GM19023 (cell line): ENCODE measurements around the gene MVB12B.

ENCODE experiments used
- ATAC-seq: cut with Tn5 transposase; IDR thresholded peaks from one replicate; pipeline ENCODE4 v1.9.1; 2021; ENCODE audit warnings: mild to moderate bottlenecking, moderate library complexity; ENCODE audit not compliant: unreplicated experiment

Gene MVB12B

GRCh38 chr9:126486276-126486675, 159.6 kb downstream of the MVB12B start:
- ATAC-seq, result no peak

DNA sequence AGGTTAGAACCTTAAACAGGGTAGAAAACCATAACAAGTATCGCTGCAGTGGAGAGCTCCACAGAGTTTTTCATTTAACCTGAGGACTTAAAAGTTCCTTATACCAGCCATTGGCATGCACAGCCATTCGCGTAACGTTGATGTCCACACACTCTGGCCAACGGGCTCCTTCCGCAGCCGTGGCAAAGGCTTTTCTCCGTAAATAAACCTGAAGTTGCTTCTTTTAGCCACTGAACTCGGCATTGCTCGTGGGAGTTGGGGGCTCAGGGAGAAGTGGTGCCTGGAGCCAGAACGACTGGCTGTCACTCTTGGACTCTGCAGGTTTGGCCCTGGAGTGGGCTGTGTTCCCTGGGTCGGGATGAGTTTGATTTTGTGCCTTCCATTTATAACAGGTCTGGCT, 161.2 kb downstream of the MVB12B start:
- no peak for ATAC-seq

DNA sequence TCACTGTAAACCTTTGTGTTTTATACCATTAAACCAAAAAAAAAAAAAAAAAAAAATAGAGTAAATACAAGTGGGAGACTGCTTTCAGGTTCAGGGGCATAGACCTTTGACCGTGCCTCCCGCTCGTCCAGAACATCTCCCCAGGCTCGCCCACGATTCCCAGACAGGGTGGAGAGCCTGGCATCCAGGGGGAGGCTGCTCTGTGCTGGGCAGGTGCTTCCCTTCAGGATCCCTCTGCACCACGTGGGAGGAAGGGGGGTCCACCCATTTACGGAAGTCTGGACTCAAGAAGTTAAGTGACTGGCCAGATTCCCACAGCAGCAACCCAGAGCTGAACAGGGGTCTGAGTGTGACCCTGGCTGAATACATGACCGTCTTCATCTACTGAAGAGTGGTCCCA, 161.7 kb downstream of the MVB12B start:
- no peak for ATAC-seq

- no peak for ATAC-seq
These were observed 162.3 kb downstream of the MVB12B start for GRCh38 chr9:126488881-126489404.

GRCh38 chr9:126489581-126490213, 163.1 kb downstream of the MVB12B start:
- no peak for ATAC-seq

DNA sequence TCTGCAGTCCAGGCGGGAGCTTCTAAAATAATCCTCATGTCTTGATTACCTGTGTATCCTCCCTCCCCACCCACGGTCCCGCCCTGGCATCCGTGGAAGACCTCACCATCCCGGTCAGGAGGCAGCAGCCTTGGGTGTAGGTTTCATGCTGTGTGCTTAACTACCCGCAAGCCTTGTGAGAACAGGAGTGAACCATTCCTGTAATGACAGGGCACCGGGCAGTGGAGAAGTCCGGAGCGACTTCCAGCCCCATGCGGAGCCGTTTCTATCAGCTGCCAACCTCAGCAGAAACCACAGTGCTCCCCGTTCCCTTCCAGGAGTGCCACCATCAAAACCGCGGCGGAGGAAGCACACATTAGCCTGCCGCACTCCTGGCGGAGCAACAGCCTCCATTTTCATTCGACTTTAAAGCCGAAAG, 163.6 kb downstream of the MVB12B start:
- no peak for ATAC-seq

GRCh38 chr9:126490871-126491567, 164.4 kb downstream of the MVB12B start:
- ATAC-seq, result no peak

DNA sequence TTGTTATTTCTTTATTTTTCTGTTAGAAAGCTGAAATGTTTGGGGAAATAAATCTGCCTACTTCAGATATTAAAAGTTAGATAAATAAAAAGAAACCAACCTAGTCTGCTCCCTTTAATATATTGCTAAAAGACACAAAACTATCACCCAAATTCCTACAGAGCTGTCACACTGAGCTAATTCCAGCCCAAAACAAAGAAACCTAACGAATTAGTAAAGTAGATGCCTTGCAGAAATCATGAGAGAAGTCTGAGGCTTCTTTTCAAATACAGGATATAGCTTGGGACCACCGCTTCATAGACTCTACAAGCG, 164.9 kb downstream of the MVB12B start:
- no peak for ATAC-seq

GRCh38 chr9:126491949-126492348, 165.3 kb downstream of the MVB12B start:
- no peak for ATAC-seq

DNA sequence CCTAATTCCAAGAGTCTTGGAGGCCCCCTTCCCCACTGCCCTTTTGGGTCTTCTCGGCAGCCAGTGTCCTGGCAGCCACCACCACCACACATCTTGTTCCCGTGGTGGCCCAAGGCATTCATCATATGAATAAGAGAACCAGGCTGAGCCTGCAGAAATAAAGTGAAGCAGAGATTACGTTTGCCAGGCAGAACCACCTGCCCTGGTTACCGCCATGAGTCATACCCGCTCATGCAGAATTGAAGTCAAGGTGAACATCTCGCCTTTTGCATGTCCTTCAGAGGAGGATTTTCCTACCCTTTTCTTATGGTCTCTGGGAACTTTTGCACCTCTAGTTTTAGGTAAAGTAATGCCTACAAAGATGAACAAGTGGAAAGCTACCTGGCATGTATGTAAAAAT, 167.6 kb downstream of the MVB12B start:
- no peak for ATAC-seq

DNA sequence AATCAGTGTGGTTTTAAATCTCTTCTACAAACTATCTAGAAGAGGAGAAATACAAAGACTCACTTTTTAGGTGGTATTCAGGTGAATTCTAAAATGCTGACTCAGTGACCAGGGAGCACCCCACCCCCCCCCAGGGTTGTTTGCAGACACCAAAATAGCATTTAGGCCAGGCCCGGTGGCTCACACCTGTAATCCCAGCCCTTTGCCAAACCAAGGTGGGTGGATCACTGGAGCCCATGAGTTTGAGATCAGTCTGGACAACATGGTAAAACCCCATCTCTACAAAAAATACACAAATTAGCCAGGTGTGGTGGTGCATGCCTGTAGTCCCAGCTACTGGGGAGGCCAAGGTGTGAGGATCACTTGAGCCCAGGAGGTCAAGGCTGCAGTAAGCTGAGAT, 168.1 kb downstream of the MVB12B start:
- no peak for ATAC-seq

GRCh38 chr9:126495411-126496180, 169.0 kb downstream of the MVB12B start:
- ATAC-seq, result no peak

DNA sequence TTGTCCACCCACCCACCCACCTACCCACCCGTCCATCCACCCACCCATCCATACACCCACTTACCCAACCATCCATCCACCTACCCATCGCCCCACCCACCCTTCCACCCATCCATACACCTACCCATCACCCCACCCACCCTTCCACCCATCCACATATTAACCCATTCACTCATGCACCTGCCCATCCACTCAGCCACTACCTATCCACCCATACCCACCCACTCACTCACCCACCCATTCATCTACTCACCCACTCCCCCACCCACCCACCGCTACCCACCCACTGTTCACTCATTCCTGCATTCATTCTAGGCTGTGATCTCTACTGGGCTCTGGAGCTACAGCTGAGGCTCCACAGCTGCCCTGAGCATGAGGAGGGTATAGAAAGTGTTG, 169.6 kb downstream of the MVB12B start:
- ATAC-seq, result no peak

DNA sequence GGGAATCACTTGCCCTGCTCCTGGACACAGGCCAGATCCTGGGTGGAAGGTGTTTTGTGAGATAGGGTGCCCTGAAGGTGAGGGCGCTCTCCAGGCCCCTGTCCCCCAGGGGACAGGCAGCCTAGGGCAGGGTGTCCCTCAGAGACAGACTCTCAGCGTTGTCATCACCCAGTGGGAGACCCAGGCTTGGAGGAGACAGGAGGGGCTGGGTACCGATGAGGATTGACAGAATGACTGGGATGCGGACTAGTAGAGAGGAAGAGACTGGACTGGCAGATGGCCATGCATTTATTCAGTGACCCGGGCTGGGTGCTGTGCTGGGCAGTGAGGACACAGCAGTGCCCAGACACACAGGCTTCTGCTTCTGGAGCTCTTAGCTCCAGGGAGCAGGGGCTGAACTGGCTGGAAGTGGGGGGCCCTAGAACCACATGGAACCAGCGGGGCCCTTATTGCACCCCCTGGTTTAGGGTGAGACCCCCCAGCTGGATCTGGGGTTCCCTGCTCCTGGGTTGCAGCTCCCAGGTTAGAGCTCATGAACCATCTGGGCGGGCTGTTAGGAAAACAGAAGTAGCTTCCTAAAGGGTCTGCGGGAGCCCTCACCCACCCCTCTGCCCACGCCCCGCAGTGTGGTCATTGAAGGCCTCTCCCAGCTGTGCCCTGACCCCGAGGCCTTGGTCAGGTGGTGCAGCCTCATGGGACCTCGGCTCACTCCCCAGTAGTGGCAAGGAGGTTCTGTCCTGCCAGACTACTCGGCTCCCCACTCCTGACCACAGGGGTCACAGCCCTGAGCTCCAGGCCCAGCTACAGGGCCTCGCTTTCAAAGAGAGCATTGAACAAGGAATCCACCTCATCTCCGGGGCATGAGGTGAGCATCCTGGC, 170.4 kb downstream of the MVB12B start:
- no peak for ATAC-seq

GRCh38 chr9:126497660-126498275, 171.1 kb downstream of the MVB12B start:
- ATAC-seq, result no peak

DNA sequence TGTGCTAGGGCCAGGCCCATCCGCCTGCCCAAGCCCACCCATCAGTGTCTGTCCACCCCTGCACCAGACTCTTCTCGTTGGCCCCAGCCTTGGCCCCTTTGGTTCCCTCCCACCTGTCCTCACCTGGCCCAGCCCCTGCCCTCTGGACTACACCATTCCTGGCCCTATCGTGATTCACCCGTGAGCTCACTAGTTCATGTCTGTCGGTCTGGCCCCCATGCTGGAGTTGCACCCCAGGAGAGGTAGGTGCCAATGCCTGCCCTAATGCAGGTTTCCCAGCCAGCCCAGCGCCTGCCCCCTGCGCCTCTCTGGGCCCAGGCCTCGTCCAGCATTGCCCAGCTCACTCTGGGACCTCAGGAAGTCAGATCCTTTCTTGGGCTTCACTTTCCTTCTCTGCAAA, 171.7 kb downstream of the MVB12B start:
- no peak for ATAC-seq

GRCh38 chr9:126499005-126499910, 172.6 kb downstream of the MVB12B start:
- ATAC-seq, result no peak

GRCh38 chr9:126499911-126500599, 173.4 kb downstream of the MVB12B start:
- no peak for ATAC-seq
